Measurements from ENCODE around the gene SPRED2. TPM values are rescaled to one million over a fixed set of nuclear protein-coding genes. Genes with fewer than 3 reads are reported as not detected.

The SPRED2 gene
- 17.1 and 20.2 TPM in 2 replicates for total RNA-seq (2014; rRNA removed; shearing (Covaris generic))

- DNase-seq (ENCODE audit: low read depth) = peak; percentile 97
Observed at GRCh38 chr2:65432227-65433190, at the start of gene SPRED2. SPRED2 (minus strand) TSS chr2:65432599; CDS start chr2:65431987, 612 bp downstream.

- no peak for DNase-seq (ENCODE audit: low read depth)
Observed at GRCh38 chr2:65481961-65482360, 49.6 kb upstream of the SPRED2 start.

DNA sequence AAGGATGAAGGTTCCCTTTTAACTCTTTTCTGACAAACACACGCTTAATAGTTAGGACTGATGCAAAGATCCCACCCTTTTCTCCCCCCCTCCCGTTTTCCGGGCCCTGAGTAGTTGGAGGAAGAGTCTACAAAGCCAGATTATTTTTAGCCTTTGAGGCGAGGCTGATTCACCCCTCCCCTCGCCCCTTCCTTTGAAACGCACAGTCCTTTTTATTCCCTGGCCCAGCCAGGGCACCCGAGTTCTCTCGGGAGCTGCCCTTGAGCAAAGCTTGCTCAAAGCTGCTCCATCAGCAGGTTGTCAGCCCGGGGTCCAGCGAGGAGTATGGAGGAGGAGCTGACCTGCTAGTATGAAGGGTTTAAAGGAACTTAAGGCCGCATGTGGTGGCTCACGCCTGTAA is 47.1 kb upstream of the SPRED2 start:
- peak; percentile 33 for DNase-seq (ENCODE audit: low read depth)

GRCh38 chr2:65478498-65479135 is 46.2 kb upstream of the SPRED2 start:
- no peak for DNase-seq (ENCODE audit: low read depth)

GRCh38 chr2:65477590-65477989 is 45.2 kb upstream of the SPRED2 start:
- no peak for DNase-seq (ENCODE audit: low read depth)

- DNase-seq (ENCODE audit: low read depth) = no peak
Observed at GRCh38 chr2:65476778-65477177, 44.4 kb upstream of the SPRED2 start.

GRCh38 chr2:65475000-65475399 is 42.6 kb upstream of the SPRED2 start:
- no peak for DNase-seq (ENCODE audit: low read depth)

DNA sequence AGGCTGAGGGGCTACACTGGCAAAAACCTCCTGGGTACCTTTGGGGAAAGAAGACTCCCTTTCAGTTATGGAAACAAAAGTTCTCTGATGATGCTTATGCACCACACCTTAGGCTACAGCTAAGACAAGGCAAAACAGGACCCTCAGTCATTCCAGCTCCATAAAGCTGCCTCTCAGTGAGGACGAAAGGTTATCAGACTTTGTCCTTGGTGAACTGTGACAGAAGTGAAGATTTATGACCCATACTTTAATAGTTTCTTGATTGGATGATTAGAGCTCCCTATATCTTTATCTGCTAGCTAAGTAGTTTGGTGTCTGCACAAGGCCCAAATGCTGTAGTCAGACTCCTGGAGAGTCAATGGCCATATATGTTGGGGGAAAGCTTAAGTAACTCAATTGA is 40.6 kb upstream of the SPRED2 start:
- DNase-seq (ENCODE audit: low read depth) = no peak

DNA sequence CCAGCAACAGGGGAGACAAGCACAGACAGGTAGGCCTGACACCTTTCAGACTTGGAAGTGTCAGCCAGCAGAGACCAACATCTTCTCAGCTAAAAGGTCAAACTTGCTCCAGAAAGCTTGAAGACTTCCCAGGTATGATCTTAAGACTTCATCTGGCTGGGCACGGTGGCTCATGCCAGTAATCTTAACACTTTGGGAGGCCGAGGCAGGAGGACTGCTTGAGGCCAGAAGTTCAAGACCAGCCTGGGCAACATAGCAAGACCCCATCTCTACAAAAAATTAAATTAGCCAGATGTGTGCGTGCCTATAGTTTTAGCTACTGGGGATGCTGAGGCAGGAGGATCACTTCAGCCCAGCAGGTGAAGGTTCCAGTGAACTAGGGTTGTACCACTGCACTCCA is 39.0 kb upstream of the SPRED2 start:
- DNase-seq (ENCODE audit: low read depth) = no peak

DNA sequence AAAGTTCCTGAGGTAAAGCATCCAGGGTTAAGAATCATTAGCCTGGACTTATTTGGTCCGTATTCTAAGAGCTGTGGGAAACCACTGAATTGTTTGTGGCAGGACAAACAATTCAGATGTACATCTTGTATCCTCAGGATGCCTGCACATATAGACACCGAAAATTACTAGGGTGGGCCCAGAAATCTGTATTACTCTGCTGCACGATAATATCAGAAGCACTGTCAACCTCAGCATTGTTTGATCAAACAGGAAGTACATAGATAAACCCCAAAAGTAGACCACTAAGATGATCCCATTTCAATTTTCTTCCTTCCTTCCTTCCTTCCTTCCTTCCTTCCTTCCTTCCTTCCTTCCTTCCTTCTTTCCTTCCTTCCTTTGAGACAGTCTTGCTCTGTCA is 34.2 kb upstream of the SPRED2 start:
- no peak for DNase-seq (ENCODE audit: low read depth)

- DNase-seq (ENCODE audit: low read depth) = peak; percentile 15
Observed at GRCh38 chr2:65465857-65466256, 33.5 kb upstream of the SPRED2 start.

DNA sequence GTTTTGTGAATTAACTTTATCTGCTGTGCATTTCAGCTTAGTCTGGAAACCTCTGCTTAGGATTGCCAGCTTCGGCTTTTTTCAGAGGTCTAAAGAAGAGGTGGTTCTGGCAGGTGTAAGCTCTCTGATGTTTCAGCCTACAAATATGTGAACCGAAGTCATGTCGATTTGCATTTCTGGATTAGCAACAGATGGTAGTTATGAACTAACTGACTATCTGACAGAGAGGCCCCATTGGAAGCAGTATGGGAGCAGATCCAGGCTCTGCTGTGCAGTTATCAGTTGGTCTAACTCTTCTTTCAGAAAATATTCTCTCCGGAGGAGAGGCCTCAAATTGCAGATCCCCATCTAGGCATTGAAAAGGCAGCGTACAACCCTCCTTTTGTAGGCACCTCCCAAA is 32.7 kb upstream of the SPRED2 start:
- DNase-seq (ENCODE audit: low read depth) = peak; percentile 15

DNA sequence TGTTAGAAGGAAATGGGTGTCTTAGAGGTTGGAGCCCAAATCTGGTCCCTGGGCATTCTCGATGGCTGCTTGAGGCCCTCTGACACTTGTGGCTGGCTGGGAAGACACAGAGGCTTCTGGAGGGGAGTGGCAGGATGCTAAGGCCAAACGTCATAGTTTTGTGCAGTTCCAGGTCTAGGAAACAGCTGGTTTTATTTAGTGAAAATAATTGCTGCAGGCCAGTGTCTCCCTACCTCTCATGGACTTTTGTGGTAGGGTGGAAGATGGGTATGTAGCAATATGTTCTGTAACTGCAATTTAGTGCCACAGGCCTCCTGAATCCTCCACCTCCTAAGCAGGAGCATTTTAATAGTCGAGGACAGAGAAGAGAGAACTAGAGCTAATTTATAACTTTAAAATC is 32.2 kb upstream of the SPRED2 start:
- peak; percentile 84 for DNase-seq (ENCODE audit: low read depth)

DNA sequence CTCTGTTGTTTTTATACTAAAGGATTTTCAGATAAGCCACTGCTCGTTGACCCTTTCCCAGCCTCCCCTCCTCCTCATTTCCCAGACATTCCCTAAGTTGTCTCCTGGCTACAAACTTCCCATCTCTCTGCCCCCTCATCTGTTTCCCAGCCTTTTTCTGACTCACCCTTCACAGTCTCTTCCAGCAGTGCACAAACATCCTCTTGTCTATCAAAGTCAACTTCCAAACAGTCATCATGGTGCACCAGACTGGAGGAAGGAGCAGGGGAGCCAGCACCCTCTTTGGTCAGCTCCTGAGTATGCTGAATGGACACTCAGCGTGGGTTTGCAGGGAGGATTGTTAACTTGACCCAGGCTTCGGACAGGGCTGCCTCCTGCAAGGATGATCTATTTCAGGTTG is 26.6 kb upstream of the SPRED2 start:
- DNase-seq (ENCODE audit: low read depth) = peak; percentile 65

- peak; percentile 27 for DNase-seq (ENCODE audit: low read depth)
Observed at GRCh38 chr2:65456886-65457285, 24.5 kb upstream of the SPRED2 start.

DNA sequence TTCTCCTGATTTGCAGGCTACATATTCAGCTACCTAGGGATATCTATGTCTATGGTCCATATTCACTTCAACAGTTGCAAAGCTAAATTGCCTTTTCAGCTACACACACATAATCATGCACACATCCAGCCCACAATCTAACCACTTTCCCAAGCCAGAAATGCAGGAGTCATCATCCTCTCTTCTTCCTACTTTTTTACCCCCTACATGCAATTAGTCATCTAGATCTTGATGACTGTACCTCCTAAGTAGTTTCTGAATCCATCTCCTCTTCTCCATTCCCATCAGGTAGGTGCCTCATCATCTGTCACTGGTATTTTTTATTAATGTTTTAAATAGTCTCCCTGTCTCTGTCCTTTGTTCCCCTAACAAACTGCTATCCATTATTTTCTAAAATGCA is 23.7 kb upstream of the SPRED2 start:
- peak; percentile 85 for DNase-seq (ENCODE audit: low read depth)

GRCh38 chr2:65453916-65454315 is 21.5 kb upstream of the SPRED2 start:
- peak; percentile 25 for DNase-seq (ENCODE audit: low read depth)

DNA sequence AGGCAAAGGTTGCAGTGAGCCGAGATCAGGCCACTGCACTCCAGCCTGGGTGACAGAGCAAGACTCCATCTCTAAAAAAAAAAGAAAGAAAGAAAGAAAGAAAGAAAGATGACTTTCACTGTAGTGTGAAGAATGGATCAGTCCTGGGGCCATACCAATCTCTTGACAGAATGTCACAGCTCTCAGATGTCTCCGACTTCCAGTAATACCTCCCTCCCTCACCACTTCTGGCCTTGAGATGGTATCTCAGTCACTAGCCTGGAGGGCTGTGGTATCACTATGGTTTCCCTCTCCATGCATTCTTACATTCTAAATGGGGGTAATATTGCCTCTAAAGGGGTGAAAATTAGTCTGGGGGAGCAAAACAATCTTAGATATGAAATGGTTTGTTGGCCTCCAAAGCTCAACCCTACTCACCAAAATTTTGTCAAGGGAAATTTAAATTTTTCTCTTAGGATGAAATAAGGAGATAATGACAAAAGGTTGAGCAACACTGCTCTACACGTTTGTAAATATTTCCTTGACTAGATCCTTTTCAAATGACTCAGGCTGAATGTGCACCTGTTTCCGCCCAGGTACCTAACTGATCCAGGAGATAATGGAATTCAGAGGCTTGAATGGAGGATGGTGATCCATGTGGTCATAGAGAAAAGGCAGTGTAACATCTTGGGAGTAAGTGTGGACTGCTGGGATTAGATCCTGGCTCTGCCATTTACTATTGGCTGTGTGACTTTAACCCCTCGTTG is 19.9 kb upstream of the SPRED2 start:
- DNase-seq (ENCODE audit: low read depth) = no peak

GRCh38 chr2:65450810-65451209 is 18.4 kb upstream of the SPRED2 start:
- DNase-seq (ENCODE audit: low read depth) = no peak

DNA sequence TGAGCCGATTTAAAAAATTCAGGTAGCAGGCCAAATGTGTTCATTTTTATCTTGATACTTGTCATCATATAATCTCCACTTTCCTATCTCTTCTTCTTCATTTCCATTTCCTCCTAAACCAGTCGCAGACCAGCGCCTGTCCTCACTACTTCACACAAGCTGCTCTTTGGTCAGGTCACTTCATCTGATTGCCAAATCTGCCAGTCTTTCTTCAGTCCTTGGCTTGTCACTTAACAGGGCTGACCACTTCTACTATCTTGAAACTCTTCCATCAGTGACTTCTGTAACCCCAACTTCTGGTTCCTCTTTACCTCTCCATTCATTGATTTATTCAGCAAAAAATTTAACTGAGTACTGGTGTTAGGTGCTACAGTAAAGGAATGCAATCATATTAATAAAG is 18.0 kb upstream of the SPRED2 start:
- DNase-seq (ENCODE audit: low read depth) = no peak

DNA sequence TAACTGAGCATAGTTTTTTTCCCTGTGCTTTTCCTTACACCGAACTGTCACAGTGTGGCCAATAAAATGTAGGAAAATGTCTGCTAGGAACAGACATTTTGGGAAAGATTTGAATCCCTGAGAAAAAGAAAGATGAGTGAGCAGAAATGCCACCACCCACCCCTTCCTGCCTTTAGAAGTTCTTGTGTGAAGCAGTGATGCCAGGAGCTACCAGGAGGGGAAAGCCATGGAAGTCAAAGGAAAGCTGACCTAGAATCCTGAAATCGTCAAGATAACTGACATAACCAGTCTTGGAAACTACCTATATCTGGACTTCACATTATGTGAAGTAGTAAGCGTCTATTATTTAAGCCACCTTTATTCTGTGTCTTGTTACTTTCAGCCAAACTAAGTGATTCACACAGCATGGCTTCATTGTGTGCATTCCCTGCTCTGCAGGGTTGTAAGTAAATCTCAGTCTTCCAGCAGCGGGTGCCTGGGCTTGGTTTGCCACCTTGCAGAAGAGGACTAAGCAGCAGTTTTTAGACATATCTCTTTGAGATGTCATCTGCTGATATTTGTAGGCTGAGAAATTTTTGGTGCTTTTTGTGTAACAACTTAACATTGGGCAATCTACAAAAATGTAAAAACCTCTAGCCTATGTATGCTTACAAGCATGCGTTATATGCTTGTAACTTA is 11.2 kb upstream of the SPRED2 start:
- no peak for DNase-seq (ENCODE audit: low read depth)
